Lung (tissue), 12 donors: ENCODE data around the gene KRT4. TPM values are rescaled to one million over a fixed set of nuclear protein-coding genes. Genes with fewer than 3 reads are reported as not detected.

ENCODE experiments used
- ATAC-seq: fragments of 200-7000 bp; cut with Tn5 transposase; one replicate; pipeline ENCODE4 v1.9.1; 2020; ENCODE audit warnings: moderate number of reproducible peaks; ENCODE audit not compliant: insufficient read depth, low FRiP score
- DNase-seq, 3 donors: peaks; one replicate each; pipeline ENCODE4 v3.0.0-alpha.2; 2013 to 2017
- H3K27ac ChIP-seq, 2 donors: one replicate each; pipeline ENCODE4 v1.5.1; 2013; ENCODE audit warnings: mild to moderate bottlenecking in 2 of 2, moderate library complexity in 2 of 2, control low read depth in 1 of 2, inconsistent platforms in 1 of 2, low read depth in 1 of 2, low read length in 1 of 2
- H3K27me3 ChIP-seq, 3 donors: one replicate each; pipeline ENCODE4 v1.5.1; 2013; ENCODE audit warnings: low read length in 2 of 3; ENCODE audit not compliant: control insufficient read depth in 3 of 3, insufficient read depth in 3 of 3
- H3K36me3 ChIP-seq, 4 donors: one replicate each; pipeline ENCODE4 v1.5.1; 2013; ENCODE audit warnings: low read length in 4 of 4, mild to moderate bottlenecking in 1 of 4, moderate library complexity in 1 of 4; ENCODE audit not compliant: control insufficient read depth in 4 of 4, insufficient read depth in 4 of 4
- H3K4me1 ChIP-seq, 5 donors: one replicate each; pipeline ENCODE4 v1.5.1; 2013; ENCODE audit warnings: low read length in 5 of 5, mild to moderate bottlenecking in 2 of 5, moderate library complexity in 1 of 5; ENCODE audit not compliant: control insufficient read depth in 5 of 5, insufficient read depth in 5 of 5
- H3K4me3 ChIP-seq: one replicate; pipeline ENCODE4 v1.5.1; 2013; ENCODE audit warnings: mild to moderate bottlenecking, control low read depth, moderate library complexity
- H3K9ac ChIP-seq, 2 donors: one replicate each; pipeline ENCODE4 v1.5.1; 2013; ENCODE audit warnings: low read length in 2 of 2, control low read depth in 1 of 2; ENCODE audit not compliant: insufficient read depth in 1 of 2
- H3K9me3 ChIP-seq, 4 donors: one replicate each; pipeline ENCODE4 v1.5.1; 2013; ENCODE audit warnings: low read length in 3 of 4, mild to moderate bottlenecking in 1 of 4, moderate library complexity in 1 of 4; ENCODE audit not compliant: control insufficient read depth in 4 of 4, insufficient read depth in 3 of 4
- CTCF ChIP-seq: IDR thresholded peaks from 2 replicates; pipeline ENCODE4 v1.5.1; 2012; ENCODE audit warnings: mild to moderate bottlenecking; ENCODE audit errors: control extremely low read depth, extremely low read depth
- WGBS, 2 donors: extraction: QIAGEN DNeasy Blood & Tissue Kit; methylation state at CpG; one replicate each; pipeline ENCODE4 v1.1.7; 2013; 5-methylcytosine and 5-hydroxymethylcytosine counted together
- polyA plus RNA-seq, 2 donors: library from polyadenylated mRNA; stranded (reverse); fragments of 200-250 nt; gene quantifications; one replicate each; pipeline ENCODE4 v1.2.1, GENCODE V29; 2013
- total RNA-seq, 2 donors: library from RNA; depleted of rRNA in 1 of 2; stranded (reverse); fragments of >200 nt in 1 of 2; gene quantifications; one replicate each; pipeline ENCODE4 v1.2.1, GENCODE V29; 2014 to 2021
- donor health status: control.
- donor health status: control.
- donor health status: Bipolar disorder and iron deficiency.
- donor health status: healthy.
- donor health status: DM: yes; HTN: yes; CAD: no.

The KRT4 gene
- total and polyA plus RNA-seq, 4 donors = 1.3 to 7.7 (median 3.4) TPM

- no peak overlapping the region for H3K4me3 ChIP-seq
- H3K9me3 ChIP-seq = no peaks in the 10 kb centered on the region
- peaks cover 0 to 3% (median 0%) of the 10 kb centered on the region in 5 donors for H3K4me1 ChIP-seq
- H3K36me3 ChIP-seq = no peaks in the 10 kb centered on the region
- no peak for TF ChIP-seq CTCF
- H3K27me3 ChIP-seq = peaks cover 0 to 37% (median 21%) of the 10 kb centered on the region in 3 donors
- no peak for DNase-seq
- H3K27ac ChIP-seq = no peak overlapping the region
- ATAC-seq = no peak
- no peak overlapping the region for H3K9ac ChIP-seq
- WGBS, 2 donors = 84 to 85% methylated on average over 10 of the region's 10 CpGs
Observed at GRCh38 chr12:52792185-52793029, 21.5 kb downstream of the KRT4 start.

DNA sequence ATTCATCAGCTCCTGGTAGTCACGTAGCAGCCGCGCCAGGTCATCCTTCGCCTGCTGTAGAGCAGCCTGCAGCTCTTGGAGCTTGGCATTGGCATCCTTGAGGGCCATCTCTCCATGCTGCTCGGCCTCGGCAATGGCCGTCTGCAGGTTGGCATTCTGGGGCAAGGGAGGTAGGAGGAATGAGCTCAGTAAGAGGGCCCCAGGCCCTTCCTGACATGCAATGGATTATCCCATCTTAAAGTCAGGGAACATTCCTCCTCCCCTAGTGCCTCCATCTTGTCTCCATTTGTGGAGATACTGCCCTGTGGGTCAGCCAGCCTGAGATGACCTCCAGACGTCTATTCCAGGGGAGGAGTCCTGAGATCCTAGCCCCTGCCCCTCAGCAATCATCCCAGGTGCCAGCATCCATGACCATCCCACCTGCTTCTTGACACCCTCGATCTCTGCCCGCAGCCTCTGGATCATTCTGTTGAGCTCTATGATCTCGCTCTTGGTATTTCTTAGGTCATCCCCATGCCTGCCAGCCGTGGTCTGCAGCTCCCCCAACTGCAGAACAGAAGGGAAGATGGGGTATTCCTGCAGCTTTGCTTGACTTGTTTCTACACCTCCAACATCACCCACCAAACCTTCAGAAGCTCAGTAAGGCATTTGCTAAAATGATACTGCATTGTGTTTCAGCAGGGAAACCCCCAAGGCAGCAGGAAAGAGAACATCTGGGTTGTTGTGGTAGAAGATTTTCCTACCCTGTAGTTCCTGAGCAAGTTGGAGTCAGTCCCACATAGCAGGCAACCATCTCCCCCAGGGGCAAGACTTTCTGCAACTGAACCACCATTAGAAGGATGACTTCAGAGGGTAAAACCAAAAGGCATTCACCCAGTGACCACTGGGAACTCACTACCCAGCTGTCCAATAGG lies 22.4 kb downstream of the KRT4 start:
- no peak for TF ChIP-seq CTCF
- Histone ChIP-seq H3K27me3 (peaks cover 0 to 35% (median 21%) of the 10 kb centered on the region in 3 donors), H3K4me3 (no peak overlapping the region), H3K9ac (no peak overlapping the region), H3K4me1 (peaks cover 0 to 3% (median 0%) of the 10 kb centered on the region in 5 donors), H3K36me3 (no peaks in the 10 kb centered on the region), H3K27ac (no peak overlapping the region), H3K9me3 (no peaks in the 10 kb centered on the region)
- 91 to 93% methylated on average over 12 of the region's 12 CpGs for WGBS, 2 donors
- DNase-seq (no peak), ATAC-seq (no peak)

- 67 to 73% methylated on average over 19 of the region's 19 CpGs for WGBS, 2 donors
- H3K4me1 ChIP-seq = peaks cover 0 to 3% (median 0%) of the 10 kb centered on the region in 5 donors
- H3K9ac ChIP-seq = no peak overlapping the region
- TF ChIP-seq CTCF = no peak
- no peak overlapping the region for H3K27ac ChIP-seq
- ATAC-seq (no peak), DNase-seq (no peak)
- no peaks in the 10 kb centered on the region for H3K36me3 ChIP-seq
- peaks cover 0 to 28% (median 21%) of the 10 kb centered on the region in 3 donors for H3K27me3 ChIP-seq
- H3K9me3 ChIP-seq = no peaks in the 10 kb centered on the region
- H3K4me3 ChIP-seq = no peak overlapping the region
Observed at GRCh38 chr12:52790427-52791270, 23.3 kb downstream of the KRT4 start.
